BLaER1 (cell line): ENCODE data around the gene UBE2L5.

Experiments
- H3K27ac ChIP-seq: shearing (Covaris generic); formaldehyde crosslinking; 2 replicates; pipeline ENCODE4 v1.8.1; 2022
- H3K27me3 ChIP-seq: shearing (Covaris generic); formaldehyde crosslinking; 2 replicates; pipeline ENCODE4 v1.8.1; 2022
- H3K36me3 ChIP-seq: shearing (Covaris generic); formaldehyde crosslinking; 2 replicates; pipeline ENCODE4 v1.8.1; 2022
- H3K4me1 ChIP-seq: shearing (Covaris generic); formaldehyde crosslinking; 2 replicates; pipeline ENCODE4 v1.8.1; 2022
- H3K4me2 ChIP-seq: shearing (Covaris generic); formaldehyde crosslinking; 2 replicates; pipeline ENCODE4 v1.8.1; 2022
- H3K4me3 ChIP-seq: shearing (Covaris generic); formaldehyde crosslinking; 2 replicates; pipeline ENCODE4 v1.8.1; 2022
- H3K9ac ChIP-seq: shearing (Covaris generic); formaldehyde crosslinking; 2 replicates; pipeline ENCODE4 v1.8.1; 2022
- H3K9me3 ChIP-seq: shearing (Covaris generic); formaldehyde crosslinking; 2 replicates; pipeline ENCODE4 v1.8.1; 2022
- H4K20me1 ChIP-seq: shearing (Covaris generic); formaldehyde crosslinking; 2 replicates; pipeline ENCODE4 v1.8.1; 2022
- Cebpa-rat ChIP-seq: shearing (Covaris generic); IDR thresholded peaks from 2 replicates; pipeline ENCODE4 v1.8.1; 2022

UBE2L5 gene

GRCh38 chr13:30422054-30422839 is at the start of gene UBE2L5:
TSS of gene UBE2L5 (plus strand) at chr13:30422493. CDS start at chr13:30427991, 5,498 bp downstream.
- Histone ChIP-seq H3K27ac (peak within 1 kb of the TSS; percentile 74), H3K4me1 (peaks cover 68% of the 10 kb centered on the region), H3K4me2 (peak within 1 kb of the TSS; percentile 89), H4K20me1 (no peaks in the 10 kb centered on the region), H3K27me3 (no peaks in the 10 kb centered on the region), H3K9me3 (no peaks in the 10 kb centered on the region), H3K9ac (peak within 1 kb of the TSS; percentile 71), H3K4me3 (peak within 1 kb of the TSS; percentile 68), H3K36me3 (no peaks in the 10 kb centered on the region)
- TF ChIP-seq Cebpa-rat, result no peak

GRCh38 chr13:30373727-30374126 is 48.6 kb upstream of the UBE2L5 start:
- H3K4me2 ChIP-seq, result peak overlapping the region; percentile 94
- peak overlapping the region; percentile 67 for H3K4me3 ChIP-seq
- no peaks in the 10 kb centered on the region for H3K27me3 ChIP-seq
- H3K9me3 ChIP-seq, result no peaks in the 10 kb centered on the region
- H3K4me1 ChIP-seq, result peaks cover 94% of the 10 kb centered on the region
- H3K27ac ChIP-seq, result peak overlapping the region; percentile 95
- peaks cover 26% of the 10 kb centered on the region for H3K36me3 ChIP-seq
- H3K9ac ChIP-seq, result peak overlapping the region; percentile 83
- H4K20me1 ChIP-seq, result no peaks in the 10 kb centered on the region
- TF ChIP-seq Cebpa-rat, result no peak

GRCh38 chr13:30375265-30375835 is 46.9 kb upstream of the UBE2L5 start:
- no peak for TF ChIP-seq Cebpa-rat
- Histone ChIP-seq H3K4me2 (peak overlapping the region; percentile 94), H3K36me3 (peaks cover 10% of the 10 kb centered on the region), H3K9ac (peak overlapping the region; percentile 83), H3K9me3 (no peaks in the 10 kb centered on the region), H4K20me1 (no peaks in the 10 kb centered on the region), H3K27me3 (no peaks in the 10 kb centered on the region), H3K27ac (peak overlapping the region; percentile 95), H3K4me1 (peaks cover 84% of the 10 kb centered on the region), H3K4me3 (peak overlapping the region; percentile 67)

- TF ChIP-seq Cebpa-rat, result no peak
- no peaks in the 10 kb centered on the region for H3K27me3 ChIP-seq
- no peaks in the 10 kb centered on the region for H3K9me3 ChIP-seq
- no peaks in the 10 kb centered on the region for H4K20me1 ChIP-seq
- H3K4me2 ChIP-seq, result peak overlapping the region; percentile 94
- H3K27ac ChIP-seq, result peak overlapping the region; percentile 95
- H3K4me3 ChIP-seq, result peak overlapping the region; percentile 67
- H3K4me1 ChIP-seq, result peaks cover 75% of the 10 kb centered on the region
- peak overlapping the region; percentile 83 for H3K9ac ChIP-seq
- H3K36me3 ChIP-seq, result no peaks in the 10 kb centered on the region
These were observed 45.6 kb upstream of the UBE2L5 start for GRCh38 chr13:30376426-30377311.

GRCh38 chr13:30377312-30377685 is 45.0 kb upstream of the UBE2L5 start:
- TF ChIP-seq Cebpa-rat, result no peak
- H3K27me3 ChIP-seq, result no peaks in the 10 kb centered on the region
- peak overlapping the region; percentile 67 for H3K4me3 ChIP-seq
- H3K9ac ChIP-seq, result peak overlapping the region; percentile 83
- H4K20me1 ChIP-seq, result no peaks in the 10 kb centered on the region
- no peaks in the 10 kb centered on the region for H3K36me3 ChIP-seq
- H3K9me3 ChIP-seq, result no peaks in the 10 kb centered on the region
- peaks cover 77% of the 10 kb centered on the region for H3K4me1 ChIP-seq
- peak overlapping the region; percentile 94 for H3K4me2 ChIP-seq
- H3K27ac ChIP-seq, result peak overlapping the region; percentile 95

GRCh38 chr13:30378191-30378590 is 44.1 kb upstream of the UBE2L5 start:
- no peak overlapping the region for H3K9ac ChIP-seq
- H4K20me1 ChIP-seq, result no peaks in the 10 kb centered on the region
- H3K4me3 ChIP-seq, result no peak overlapping the region
- peaks cover 77% of the 10 kb centered on the region for H3K4me1 ChIP-seq
- no peaks in the 10 kb centered on the region for H3K9me3 ChIP-seq
- no peak for TF ChIP-seq Cebpa-rat
- no peaks in the 10 kb centered on the region for H3K27me3 ChIP-seq
- no peaks in the 10 kb centered on the region for H3K36me3 ChIP-seq
- peak overlapping the region; percentile 94 for H3K4me2 ChIP-seq
- no peak overlapping the region for H3K27ac ChIP-seq

GRCh38 chr13:30381049-30381448 is 41.2 kb upstream of the UBE2L5 start:
- TF ChIP-seq Cebpa-rat, result no peak
- Histone ChIP-seq H3K4me3 (no peak overlapping the region), H4K20me1 (no peaks in the 10 kb centered on the region), H3K36me3 (no peaks in the 10 kb centered on the region), H3K4me1 (peaks cover 65% of the 10 kb centered on the region), H3K27ac (no peak overlapping the region), H3K9me3 (no peaks in the 10 kb centered on the region), H3K4me2 (no peak overlapping the region), H3K9ac (no peak overlapping the region), H3K27me3 (no peaks in the 10 kb centered on the region)

- H3K36me3 ChIP-seq, result no peaks in the 10 kb centered on the region
- H3K27me3 ChIP-seq, result no peaks in the 10 kb centered on the region
- H3K4me3 ChIP-seq, result no peak overlapping the region
- H4K20me1 ChIP-seq, result no peaks in the 10 kb centered on the region
- TF ChIP-seq Cebpa-rat, result no peak
- H3K4me1 ChIP-seq, result peaks cover 48% of the 10 kb centered on the region
- no peaks in the 10 kb centered on the region for H3K9me3 ChIP-seq
- H3K27ac ChIP-seq, result peak overlapping the region; percentile 64
- H3K9ac ChIP-seq, result peak overlapping the region; percentile 49; the same call in 1 of the 2 replicates
- H3K4me2 ChIP-seq, result peak overlapping the region; percentile 63
These were observed 39.3 kb upstream of the UBE2L5 start for GRCh38 chr13:30382836-30383525.
